GM20000 (cell line): Measurements from ENCODE around the gene VWA3A.
A peak's percentile ranks its signal among the peaks of the same experiment; 100 is the strongest.
"Not testable (repeated sequence)": the region's sequence is repeated elsewhere in the genome, so short reads cannot be mapped to it uniquely, and the experiment has no call there.

Experiments used
- DNase-seq: peaks from one replicate; pipeline ENCODE4 v3.0.0; 2012; ENCODE audit warnings: low spot score
- CTCF ChIP-seq: IDR thresholded peaks from 2 replicates; pipeline ENCODE4 v1.5.1; 2012; ENCODE audit warnings: mild to moderate bottlenecking, control low read depth; ENCODE audit errors: extremely low read depth, missing control alignments

Gene VWA3A

GRCh38 chr16:22091721-22092120 lies 620 bp upstream of the VWA3A start:
- TF ChIP-seq CTCF: no peak
- no peak for DNase-seq

GRCh38 chr16:22093331-22093730 lies 990 bp downstream of the VWA3A start:
- TF ChIP-seq CTCF: no peak
- no peak for DNase-seq

- no peak for DNase-seq
- TF ChIP-seq CTCF: no peak
These were observed 1.7 kb downstream of the VWA3A start for GRCh38 chr16:22093996-22094395.

GRCh38 chr16:22098405-22099255 lies 6.3 kb downstream of the VWA3A start:
- DNase-seq: peak; percentile 76
- peak; percentile 48 for TF ChIP-seq CTCF

GRCh38 chr16:22099256-22099975 lies 7.1 kb downstream of the VWA3A start:
- no peak for DNase-seq
- TF ChIP-seq CTCF: no peak

- no peak for TF ChIP-seq CTCF
- no peak for DNase-seq
These were observed 11.1 kb downstream of the VWA3A start for GRCh38 chr16:22103441-22103840.

GRCh38 chr16:22109258-22109898 lies 17.0 kb downstream of the VWA3A start:
- no peak for DNase-seq
- TF ChIP-seq CTCF: no peak

GRCh38 chr16:22111629-22112028 lies 19.3 kb downstream of the VWA3A start:
- DNase-seq: not testable (repeated sequence)
